ENCODE results near the gene PRR29.

DNA sequence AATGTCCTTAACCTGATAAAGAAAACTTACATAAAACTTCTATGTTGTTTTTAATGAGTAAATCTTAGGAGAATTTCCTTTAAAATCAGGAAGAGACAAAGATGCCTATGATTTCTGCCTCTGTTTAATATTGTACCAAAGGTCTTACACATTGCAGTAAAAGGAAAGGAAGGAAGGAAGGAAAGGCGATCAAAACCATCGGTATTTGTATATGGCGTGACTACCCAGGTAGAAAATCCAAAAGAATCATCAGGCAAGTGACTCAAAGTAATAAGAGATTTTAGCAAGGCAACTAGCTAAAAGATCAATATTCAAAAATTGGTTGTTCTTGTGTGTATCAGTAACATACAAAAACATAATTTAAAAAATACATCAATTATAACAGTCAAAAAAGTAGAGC lies 18.8 kb downstream of the PRR29 start:
- TF ChIP-seq, protein P1, sequence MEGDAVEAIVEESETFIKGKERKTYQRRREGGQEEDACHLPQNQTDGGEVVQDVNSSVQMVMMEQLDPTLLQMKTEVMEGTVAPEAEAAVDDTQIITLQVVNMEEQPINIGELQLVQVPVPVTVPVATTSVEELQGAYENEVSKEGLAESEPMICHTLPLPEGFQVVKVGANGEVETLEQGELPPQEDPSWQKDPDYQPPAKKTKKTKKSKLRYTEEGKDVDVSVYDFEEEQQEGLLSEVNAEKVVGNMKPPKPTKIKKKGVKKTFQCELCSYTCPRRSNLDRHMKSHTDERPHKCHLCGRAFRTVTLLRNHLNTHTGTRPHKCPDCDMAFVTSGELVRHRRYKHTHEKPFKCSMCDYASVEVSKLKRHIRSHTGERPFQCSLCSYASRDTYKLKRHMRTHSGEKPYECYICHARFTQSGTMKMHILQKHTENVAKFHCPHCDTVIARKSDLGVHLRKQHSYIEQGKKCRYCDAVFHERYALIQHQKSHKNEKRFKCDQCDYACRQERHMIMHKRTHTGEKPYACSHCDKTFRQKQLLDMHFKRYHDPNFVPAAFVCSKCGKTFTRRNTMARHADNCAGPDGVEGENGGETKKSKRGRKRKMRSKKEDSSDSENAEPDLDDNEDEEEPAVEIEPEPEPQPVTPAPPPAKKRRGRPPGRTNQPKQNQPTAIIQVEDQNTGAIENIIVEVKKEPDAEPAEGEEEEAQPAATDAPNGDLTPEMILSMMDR (IDR thresholded peaks at IDR 0.05) = no peak
- no peak for TF ChIP-seq POLR2AphosphoS5 (IDR thresholded peaks at IDR 0.05)
- TF ChIP-seq POLR2A (IDR thresholded peaks at IDR 0.05) = no peak
